Measurements from ENCODE around the gene ERP44.

DNA sequence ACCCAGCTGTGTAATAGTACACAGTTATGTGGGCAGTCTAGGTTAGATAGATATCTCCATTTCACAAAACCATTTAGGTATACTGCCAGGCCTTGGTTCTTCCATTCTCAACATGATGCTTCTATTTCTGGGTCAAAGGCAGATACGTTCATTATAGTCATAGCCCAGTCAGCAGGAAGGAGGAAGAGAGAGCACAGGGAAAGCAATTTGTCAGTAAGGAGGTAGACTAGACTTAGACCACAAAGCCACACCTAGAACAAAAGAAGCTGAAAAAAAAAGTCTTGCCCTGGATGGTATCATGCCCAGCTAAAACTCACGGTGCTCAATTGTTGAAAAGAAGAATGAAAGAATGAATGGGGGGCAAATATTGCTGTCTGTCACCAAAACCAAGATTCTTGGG, 7.8 kb upstream of the ERP44 start:
- TF ChIP-seq, protein P1, sequence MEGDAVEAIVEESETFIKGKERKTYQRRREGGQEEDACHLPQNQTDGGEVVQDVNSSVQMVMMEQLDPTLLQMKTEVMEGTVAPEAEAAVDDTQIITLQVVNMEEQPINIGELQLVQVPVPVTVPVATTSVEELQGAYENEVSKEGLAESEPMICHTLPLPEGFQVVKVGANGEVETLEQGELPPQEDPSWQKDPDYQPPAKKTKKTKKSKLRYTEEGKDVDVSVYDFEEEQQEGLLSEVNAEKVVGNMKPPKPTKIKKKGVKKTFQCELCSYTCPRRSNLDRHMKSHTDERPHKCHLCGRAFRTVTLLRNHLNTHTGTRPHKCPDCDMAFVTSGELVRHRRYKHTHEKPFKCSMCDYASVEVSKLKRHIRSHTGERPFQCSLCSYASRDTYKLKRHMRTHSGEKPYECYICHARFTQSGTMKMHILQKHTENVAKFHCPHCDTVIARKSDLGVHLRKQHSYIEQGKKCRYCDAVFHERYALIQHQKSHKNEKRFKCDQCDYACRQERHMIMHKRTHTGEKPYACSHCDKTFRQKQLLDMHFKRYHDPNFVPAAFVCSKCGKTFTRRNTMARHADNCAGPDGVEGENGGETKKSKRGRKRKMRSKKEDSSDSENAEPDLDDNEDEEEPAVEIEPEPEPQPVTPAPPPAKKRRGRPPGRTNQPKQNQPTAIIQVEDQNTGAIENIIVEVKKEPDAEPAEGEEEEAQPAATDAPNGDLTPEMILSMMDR (IDR thresholded peaks at IDR 0.05): no peak
- TF ChIP-seq POLR2A (IDR thresholded peaks at IDR 0.05) (no peak), POLR2AphosphoS5 (IDR thresholded peaks at IDR 0.05; ENCODE audit: insufficient read depth in 1 of 2, low read depth in 1 of 2) (no peak)

Measured in vagina (tissue), 2 donors.